CD1c-positive myeloid dendritic cell (primary cell): Measurements from ENCODE around the gene TMX4.
"Not testable (repeated sequence)": the region's sequence is repeated elsewhere in the genome, so short reads cannot be mapped to it uniquely, and the experiment has no call there.

Experiments
- DNase-seq: peaks from one replicate; pipeline ENCODE4 v3.0.0-alpha.2; 2016; ENCODE audit errors: extremely low spot score

Gene TMX4

DNA sequence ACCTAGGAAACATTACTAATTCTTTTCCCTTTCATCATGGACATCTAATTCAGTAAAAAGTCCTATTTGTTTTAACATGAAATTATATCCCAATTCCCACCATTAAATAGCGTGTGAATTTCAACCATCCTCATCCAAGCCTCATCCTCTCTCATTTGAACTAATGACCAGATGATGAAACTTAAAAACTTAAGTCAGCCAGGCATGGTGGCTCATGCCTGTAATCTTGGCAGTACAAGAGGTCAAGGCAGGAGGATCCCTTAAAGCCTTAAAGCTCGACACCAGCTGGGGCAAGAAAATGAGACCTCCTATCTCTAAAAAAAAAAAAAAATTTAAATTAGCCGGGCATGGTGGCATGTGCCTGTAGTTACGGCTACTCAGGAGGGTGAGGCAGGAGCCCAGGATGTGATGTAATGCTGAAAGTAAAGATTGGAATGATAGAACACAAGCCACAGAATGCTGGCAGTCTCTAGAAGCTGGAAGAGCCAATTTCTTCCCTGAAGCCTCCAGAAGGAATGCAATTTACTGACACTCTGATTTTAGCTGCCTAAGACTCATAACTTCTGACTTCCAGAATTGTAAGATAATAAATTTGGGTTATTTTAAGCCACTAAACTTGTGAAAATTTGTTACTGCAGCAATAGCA, 52.2 kb downstream of the TMX4 start:
- no peak for DNase-seq

DNA sequence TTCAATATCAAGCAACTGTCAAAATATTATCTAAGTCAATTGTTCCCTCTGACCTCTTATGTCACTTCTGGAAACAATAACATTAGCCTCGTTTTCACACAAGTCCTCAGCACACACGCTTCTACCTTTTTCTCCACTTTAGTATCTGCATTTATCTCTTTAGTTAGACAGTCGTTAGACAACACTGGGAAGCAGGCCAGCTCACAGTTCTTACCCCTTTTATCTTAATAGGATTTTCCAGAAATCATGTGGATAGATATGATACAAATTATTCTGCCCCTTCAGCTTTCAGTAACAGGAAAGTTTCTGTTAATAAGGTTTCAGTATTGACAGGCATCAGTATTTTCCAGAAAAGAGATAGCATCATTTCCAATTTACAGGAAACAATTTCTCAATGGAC, 53.4 kb downstream of the TMX4 start:
- DNase-seq = no peak

DNA sequence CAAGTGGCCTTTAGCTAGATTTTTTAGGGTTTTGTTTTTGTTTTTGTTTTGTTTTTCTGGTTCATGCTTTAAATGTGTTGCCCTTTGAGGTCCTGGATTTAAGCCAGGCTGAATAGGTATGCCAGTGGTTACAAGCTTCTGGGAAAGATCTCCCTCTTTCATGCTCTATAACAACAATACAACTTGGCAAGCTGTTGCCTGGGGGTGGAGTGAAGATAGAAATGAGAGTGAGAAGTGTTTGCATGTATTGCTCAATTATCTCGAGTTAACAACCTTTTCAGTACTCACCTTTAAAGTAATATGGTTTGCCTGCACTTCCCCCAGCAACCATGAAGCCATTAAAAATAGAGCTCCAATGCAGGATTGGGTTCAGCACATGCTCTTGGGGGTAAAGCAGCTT, 60.1 kb downstream of the TMX4 start:
- no peak for DNase-seq

DNA sequence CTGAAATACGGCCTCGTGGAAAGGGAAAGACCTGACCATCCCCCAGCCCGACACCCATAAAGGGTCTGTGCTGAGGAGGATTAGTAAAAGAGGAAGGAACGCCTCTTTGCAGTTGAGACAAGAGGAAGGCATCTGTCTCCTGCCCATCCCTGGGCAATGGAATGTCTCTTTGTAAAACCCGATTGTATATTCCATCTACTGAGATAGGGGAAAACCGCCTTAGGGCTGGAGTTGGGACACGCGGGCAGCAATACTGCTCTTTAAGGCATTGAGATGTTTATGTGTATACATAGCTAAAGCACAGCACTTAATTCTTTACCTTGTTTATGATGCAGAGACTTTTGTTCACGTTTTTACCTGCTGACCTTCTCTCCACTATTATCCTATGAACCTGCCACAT, 63.0 kb downstream of the TMX4 start:
- DNase-seq = not testable (repeated sequence)

DNA sequence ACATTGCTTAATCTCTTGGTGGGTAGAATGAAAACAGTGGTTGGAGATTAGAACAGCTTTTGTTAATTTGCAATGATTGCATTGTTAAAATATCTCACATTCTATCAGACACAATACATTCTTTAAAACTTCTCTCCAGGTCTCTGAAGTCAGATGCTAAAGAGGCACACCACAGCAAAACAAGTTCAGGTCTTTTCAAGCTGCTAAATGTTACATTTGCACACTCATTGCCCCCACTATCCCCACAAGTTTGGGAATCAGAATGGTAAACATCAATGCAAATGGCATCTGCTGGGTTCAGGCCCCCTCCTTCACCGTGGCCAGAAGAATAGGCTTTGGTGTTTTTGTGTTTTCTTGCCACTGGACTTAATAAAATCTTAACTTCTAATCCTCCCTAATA, 69.2 kb downstream of the TMX4 start:
- no peak for DNase-seq

DNA sequence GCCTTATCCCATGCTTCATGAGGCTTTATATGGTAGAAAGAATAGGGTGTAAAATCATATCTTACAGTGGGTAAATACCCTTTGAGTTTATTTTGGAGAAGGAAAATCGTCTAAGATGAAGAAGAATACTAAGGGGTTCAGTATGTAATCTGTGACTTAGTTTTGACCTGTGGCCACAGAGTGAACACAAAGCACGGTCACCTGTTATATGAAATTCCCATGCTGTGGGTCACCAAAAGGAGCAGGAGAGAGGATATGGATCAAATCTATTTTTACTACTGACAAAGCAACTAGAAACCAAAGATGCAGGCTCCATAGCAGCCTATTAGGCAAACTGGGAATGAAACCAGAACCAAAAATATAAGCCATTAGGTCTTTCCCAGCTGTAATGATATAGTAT, 75.7 kb downstream of the TMX4 start:
- no peak for DNase-seq

DNA sequence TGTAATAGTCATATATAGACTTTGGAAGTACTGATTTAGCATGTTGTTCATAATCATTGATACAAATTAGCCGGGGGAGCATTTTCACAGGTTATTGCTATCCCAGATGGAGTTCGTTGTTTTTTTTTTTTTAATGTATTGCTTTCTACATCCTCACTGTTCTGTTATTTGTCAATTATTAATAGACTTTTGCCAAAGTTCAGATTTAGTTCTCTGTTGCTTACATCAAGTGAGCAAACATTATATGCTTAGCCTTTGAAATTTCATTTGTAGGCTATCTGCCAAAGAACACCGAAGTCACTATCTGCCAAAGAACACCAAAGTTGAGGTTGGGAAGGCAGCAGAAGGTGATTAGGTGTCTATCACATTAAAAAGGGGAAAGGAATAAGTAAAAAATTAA, 79.2 kb downstream of the TMX4 start, which contains the start of gene HAO1:
TSS of gene HAO1 (minus strand) at position 118 of the 400 bp plus-strand sequence. CDS start at position 82, 36 bp downstream.
- no peak for DNase-seq

DNA sequence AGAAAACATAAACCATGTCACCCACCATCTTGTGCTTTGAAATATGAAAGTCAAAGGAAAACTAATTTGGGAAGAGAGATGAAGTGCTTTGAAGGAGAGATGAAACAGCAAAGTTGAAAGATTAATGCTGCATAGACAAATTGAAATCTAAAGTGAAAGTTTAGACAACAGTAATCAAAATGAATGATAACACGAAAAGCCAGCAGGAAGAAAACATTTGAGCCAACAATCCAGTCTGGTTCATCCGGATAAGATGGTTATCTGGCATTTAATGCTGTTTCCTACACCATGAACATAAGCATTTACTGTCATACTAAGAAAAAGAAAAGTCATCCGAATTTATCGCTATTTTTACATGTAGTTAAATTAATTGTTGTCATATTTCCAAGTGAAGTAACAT, 79.9 kb downstream of the TMX4 start:
- no peak for DNase-seq

DNA sequence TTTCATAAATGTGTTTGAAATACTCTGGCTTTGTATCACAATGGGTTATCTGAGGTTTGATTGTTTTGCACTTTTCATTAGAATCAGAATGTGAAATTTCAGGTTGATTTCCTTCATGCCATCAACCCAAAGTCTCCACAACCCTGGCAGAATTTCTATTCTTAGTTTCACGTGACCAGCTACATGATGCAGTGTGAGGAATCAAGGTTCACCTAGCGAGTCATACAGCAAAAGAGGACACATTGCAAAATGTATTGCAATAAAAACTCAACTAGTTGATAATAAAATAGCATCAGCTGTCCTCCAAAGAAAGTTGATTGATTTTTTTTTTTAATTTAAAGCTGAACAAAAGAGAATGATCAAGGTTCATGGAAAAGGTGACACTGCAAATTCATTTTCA, 81.5 kb downstream of the TMX4 start:
- DNase-seq = no peak

DNA sequence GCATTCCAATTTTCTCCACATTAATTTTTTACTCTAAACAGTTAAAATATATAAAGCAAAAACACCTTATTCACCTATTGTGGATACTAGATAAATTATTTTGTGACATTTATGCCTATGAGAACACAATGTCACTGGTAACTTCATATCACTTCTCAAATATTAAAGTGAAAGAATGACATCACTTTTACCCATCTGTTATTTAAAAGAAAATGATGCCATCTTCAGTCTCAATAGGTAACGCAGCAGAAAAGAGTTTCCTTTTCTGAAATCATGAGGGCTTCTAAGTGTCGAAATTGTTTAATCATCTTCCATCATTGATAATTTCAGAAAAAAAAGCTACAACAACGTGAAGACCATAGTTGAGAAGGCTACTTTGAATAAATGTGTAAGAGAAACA, 82.2 kb downstream of the TMX4 start:
- DNase-seq = no peak

DNA sequence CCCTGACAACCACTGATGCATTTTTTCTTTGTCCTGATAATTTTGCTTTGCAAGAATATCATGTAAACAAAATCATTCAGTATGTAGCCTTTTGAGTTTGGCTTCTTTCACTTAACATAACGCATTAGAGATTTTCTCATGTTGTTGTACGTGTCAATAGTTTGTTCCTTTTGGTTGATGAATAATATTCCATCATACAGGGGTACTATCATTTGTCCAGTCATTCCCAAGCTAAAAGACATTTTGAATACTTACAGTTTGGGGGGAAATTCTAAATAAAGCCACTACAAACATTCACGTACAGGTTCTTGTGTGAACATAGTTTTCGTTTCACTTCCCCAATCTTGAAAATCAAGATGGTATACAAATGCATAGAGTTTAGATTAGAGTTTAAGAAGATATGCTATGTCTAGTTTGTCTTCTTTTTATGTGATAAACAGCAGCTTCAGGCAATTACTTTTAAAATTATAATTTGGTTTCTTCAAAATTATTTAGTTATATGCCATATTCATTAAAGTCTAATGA, 84.5 kb downstream of the TMX4 start:
- peak; percentile 32 for DNase-seq

DNA sequence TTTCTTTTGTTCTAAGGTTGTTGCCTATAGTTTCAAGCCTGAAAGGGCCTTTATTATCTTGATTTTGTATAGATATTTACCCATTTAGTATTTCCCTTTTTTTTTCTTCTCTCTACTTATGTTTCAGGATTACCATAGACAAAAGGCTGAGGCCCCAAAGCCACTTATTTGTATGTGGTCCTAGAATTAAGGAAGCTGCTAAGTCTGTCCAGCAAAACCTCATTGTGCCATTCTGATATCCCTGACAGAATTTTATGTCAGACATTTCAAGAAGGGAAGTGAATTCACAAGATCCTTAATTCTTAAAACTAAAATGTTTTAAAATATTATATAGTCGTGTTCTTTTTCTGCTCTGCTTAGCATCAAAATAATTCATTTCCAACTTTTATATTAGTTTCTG, 86.2 kb downstream of the TMX4 start:
- no peak for DNase-seq

DNA sequence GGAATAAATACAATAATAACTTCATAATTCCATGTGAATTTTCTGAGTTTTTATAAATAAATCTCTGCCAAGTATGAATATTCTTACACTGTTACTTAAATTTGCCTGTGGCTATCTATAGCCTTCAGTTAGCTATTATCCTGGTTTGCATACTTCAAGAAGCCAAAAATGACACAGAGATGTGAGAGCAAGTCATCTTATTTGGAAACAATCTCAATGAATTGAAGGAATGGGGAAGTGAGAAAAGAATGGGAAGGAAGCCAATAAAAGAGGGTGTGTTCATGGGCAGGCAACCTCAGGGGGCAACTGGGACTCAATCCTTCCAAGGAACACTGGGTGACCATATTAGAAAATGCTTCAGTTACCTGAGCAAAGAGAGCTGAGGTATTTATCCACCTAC, 89.2 kb downstream of the TMX4 start:
- peak; percentile 41 for DNase-seq
